Gastroesophageal sphincter (tissue), 3 donors: ENCODE data around the gene IGSF6.
"Not testable (repeated sequence)": the region's sequence is repeated elsewhere in the genome, so short reads cannot be mapped to it uniquely, and the experiment has no call there.

Source experiments
- CTCF ChIP-seq, 4 experiments: fragments of 200-600 bp in 2 of 4; fragments of 450-650 bp in 2 of 4; sonication (generic) in 1 of 4; IDR thresholded peaks; one replicate each; pipeline ENCODE4 v1.5.1; 2017 to 2019; ENCODE audit warnings: antibody characterized with exemption in 4 of 4, mild to moderate bottlenecking in 2 of 4, moderate library complexity in 2 of 4
- EP300 ChIP-seq: sonication (generic); formaldehyde crosslinking; IDR thresholded peaks from one replicate; pipeline ENCODE4 v1.6.1; 2017; ENCODE audit warnings: antibody characterized with exemption, mild to moderate bottlenecking
- POLR2A ChIP-seq, 2 donors: fragments of 450-650 bp; IDR thresholded peaks; one replicate each; pipeline ENCODE4 v1.6.1; 2017; ENCODE audit warnings: antibody characterized with exemption in 2 of 2, mild to moderate bottlenecking in 2 of 2, moderate library complexity in 1 of 2
- POLR2AphosphoS5 ChIP-seq: sonication (generic); formaldehyde crosslinking; IDR thresholded peaks from one replicate; pipeline ENCODE4 v1.6.1; 2017; ENCODE audit warnings: antibody characterized with exemption

- not testable (repeated sequence) for TF ChIP-seq POLR2AphosphoS5; CTCF (IDR thresholded peaks at IDR 0.05); POLR2A (IDR thresholded peaks at IDR 0.05); EP300
These were observed 22.5 kb downstream of the IGSF6 start for GRCh38 chr16:21629616-21630539.
